HG03095 (cell line): Measurements from ENCODE around the gene EIF2D.
"Not testable (repeated sequence)": the region's sequence is repeated elsewhere in the genome, so short reads cannot be mapped to it uniquely, and the experiment has no call there.

Experiments
- ATAC-seq: cut with Tn5 transposase; IDR thresholded peaks from one replicate; pipeline ENCODE4 v1.9.1; 2021; ENCODE audit warnings: moderate library complexity; ENCODE audit not compliant: unreplicated experiment

The EIF2D gene

DNA sequence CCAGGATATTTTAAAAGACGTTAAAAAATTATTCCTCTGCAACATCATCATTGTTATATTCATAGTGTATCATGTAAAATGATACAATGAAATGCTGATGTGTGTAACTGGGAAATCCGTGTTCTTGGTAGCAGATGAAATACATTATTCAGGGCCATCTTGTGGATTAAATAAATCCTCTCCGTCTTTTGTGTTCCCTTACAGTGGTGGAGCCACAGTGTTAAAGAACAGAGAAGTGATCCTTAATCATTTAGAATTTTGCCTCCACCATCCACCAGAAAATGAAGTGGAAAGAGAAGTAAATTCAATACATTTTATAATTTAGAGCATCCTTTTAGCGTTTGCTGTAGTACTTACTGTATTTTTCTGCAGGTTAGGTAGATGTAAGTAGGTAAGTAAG, 24.4 kb upstream of the EIF2D start:
- no peak for ATAC-seq

DNA sequence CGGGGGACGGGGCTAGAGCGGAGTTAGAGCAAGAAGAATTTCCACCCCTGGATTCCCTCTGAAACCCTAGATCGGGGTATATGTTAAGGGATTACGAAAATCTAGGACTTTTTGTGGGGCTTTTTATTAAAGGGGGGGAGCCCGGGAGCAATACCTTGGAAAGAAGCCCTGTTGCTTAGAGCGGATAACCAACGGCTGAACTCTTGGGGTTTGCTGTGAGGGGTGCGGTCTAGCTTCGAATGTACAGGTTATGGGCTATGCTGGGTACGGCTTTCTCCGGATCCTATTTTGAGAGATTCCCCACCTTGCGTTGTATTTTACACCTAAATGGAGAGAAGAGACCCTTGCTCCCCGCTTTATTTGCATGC, 23.7 kb upstream of the EIF2D start:
- no peak for ATAC-seq

DNA sequence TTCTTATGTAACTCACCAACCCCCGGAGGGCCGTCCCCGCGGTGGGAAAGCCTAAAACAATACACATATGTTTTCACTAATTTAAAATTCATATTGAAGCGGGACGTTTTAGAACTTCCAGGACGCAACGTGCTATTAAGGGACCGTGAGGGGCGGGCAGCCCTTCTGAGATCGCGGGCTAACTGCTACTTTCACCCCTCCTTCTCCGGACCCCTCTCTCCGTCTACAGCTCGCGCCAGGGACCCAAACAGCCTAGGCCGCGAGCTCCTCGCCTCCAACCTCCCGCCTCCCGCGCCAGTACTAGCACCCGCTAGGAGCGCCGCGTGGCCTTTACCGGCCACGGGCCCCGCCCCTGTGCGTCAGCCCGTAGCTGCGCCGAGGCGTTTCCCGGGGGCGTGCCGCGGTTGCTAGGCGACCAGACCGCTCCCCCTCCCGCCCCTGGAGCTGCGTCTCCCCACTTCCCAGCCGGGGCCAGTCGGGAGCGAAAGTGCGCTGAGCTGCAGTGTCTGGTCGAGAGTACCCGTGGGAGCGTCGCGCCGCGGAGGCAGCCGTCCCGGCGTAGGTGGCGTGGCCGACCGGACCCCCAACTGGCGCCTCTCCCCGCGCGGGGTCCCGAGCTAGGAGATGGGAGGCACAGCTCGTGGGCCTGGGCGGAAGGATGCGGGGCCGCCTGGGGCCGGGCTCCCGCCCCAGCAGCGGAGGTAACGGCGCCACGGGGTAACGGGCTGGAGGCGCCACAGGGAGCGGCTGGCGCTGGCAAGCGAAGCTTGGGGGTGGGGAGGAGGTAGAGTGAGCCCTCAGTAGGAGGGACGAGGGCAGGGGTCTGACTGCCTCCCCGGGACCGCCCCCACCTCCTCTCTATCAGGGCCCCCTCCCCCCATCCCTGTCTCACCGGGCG, 23.1 kb upstream of the EIF2D start, which contains the start of gene DYRK3:
Gene DYRK3 (plus strand): TSS at position 457 of the 898 bp plus-strand sequence. CDS start 168 bp downstream, at position 625.
- ATAC-seq, result peak; percentile 88

DNA sequence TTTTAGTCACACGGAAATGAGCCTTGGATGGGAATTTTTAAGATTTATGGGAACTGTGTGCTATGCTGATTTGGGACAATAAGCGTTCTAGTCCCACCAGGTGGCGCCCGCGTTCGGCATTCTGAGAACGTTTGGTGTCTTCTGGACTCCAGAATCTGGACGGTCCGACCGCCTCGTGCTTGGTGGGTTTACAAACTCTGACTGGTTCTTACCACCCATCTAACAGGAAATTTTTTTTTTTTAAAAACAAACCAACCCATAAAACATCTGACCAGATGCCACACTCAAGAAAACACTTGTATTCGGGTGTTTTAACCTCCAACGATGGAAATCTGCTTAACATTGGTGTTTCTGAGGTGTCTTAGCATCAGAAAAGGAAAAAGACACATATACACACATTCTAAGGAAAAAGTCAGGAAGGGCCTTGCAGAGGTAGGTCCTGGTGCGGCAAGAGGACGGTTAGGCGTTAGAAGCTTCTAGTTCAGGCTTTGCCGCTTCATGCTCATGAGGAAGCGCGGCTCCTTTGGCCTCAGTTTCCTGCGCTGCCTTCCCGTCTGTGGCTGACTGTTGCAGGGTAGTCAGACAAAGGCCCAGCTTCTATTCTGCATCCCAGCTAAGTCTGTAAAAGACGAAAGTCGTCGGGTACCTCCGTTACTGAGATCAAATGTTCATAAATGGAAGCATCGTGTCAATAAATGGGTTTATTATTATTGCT, 22.3 kb upstream of the EIF2D start:
- ATAC-seq, result no peak

DNA sequence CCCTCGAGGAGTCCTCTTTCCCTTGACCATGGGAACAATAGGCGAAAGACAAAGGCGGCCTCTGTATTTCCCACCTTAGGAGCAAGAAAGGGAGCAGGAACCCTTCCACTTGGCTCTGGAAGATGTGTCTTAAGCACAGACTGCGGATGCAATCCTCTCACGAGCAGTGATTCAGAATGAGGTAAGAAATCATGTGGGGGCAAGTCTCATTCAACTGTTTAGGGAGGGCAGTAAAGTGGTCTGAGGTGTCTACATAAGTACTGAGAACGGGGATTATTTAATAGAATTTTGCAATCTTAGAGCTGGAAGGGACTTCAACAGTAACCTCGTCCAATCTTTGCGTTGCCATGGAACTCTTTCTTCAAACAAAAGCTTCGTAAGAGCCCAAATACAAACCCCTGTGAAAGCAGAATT, 21.4 kb upstream of the EIF2D start:
- no peak for ATAC-seq

DNA sequence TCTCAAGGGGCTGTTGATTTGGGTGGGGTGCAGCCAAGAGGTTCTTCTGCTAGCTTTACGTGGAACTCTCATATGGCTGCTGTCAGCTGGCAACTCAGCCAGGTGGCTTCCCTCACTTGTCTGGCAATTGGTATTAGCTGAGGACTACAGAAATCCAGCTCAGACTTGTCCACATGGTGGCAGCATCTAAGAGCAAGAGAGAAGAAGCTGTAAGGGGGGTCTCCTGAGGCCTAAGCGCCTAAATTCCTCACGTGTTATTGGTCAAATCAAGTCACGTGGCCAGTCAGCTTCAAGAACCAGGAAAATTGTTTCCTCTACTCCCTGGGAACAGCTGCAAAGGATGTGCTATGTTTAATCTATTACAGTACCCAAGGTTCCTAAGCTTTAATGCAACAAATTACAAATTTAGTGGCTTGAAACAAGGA, 18.8 kb upstream of the EIF2D start:
- ATAC-seq, result no peak

DNA sequence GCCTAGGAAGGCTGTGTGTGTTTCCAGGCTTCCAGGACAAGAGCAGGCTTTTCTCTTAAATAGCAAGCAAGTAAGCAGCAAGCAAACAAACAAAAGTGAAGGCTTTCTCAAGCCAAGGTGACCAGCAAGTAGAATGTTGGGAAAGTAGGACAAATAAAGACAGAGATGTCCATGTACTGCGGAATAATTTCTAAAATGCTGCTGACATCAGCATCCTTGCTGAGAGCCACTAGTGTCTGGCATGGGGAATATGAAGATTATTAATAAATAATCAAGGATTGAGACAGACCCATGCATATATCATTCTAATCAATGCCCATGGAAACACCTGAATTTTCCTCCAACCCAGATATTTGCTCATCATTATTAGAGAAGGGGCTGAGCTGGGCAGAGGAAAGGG, 16.7 kb upstream of the EIF2D start:
- no peak for ATAC-seq

DNA sequence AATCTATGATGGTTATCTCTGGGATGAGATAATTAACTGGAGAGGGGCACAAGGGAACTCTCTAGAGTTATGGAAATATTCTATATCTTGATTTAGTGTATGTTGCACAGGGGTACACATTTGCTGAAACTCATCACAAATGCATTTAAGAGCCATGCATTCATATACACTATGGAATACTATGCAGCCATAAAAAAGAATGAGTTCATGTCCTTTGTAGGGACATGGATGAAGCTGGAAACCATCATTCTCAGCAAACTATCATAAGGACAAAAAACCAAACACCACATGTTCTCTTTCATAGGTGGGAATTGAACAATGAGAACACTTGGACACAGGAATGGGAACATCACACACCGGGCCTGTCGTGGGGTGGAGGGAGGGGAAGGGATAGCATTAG, 14.1 kb upstream of the EIF2D start:
- not testable (repeated sequence) for ATAC-seq

DNA sequence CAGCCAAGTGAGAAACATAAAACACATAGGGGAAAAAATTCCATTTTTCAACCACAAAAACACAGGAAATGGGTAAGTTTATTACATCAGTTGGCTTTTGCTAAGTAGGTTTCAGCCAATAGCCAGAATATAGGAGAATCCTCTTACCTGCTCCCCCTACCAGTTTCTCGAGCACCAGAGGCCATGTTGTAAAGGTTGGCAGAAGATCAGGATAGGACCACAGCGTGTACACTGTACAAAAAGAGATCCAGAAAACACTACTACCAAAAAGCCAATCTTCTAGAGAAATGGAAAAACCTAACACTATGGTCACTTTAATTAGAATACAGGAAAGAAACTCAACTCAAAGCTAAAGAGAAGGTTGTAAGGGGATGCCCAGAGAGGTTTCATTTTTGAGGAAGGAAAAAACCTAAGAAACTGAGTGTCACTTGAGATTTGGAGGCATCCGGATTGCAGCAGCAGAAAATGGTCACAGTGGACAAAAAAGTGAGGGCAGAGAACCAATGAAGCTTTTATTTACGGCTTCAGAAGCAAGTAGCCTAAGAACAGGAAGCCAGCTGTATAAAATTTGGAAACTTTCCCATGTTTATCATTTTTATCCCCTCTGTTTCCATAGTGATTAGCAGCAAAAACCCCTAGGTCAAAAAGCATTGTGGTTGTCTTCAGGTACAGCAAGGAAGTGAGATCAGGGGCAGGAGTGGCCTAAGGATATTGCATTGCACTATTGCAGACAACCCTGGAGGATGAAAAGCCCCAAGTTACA, 2.9 kb downstream of the EIF2D start:
- no peak for ATAC-seq

DNA sequence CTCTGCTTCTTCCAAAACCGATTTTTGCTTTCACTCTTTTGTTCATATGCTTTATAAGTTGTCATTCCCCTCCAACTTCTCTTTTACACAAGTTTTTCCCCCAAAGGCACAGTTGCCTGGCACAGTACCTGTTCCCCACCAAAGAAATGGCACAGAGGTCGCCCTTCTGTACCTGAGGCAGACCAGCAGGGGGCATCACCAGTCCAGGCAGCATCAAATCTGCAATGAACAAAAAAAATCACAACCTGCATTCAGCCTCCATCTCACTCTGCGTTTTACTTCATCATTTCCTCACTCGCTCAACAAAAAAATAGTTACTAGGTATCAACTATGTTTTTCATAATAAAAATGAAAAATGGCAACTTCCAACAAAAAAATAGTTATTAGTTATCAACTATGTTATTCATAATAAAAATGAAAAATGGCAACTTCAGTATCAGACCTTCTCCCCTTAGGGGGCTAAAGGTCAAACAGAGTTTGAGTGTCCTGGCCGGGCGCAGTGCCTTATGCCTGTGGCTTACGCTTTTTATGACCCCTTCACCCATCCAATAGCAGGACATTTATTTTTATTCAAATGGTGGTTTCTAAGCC, 4.1 kb downstream of the EIF2D start:
- ATAC-seq, result no peak

DNA sequence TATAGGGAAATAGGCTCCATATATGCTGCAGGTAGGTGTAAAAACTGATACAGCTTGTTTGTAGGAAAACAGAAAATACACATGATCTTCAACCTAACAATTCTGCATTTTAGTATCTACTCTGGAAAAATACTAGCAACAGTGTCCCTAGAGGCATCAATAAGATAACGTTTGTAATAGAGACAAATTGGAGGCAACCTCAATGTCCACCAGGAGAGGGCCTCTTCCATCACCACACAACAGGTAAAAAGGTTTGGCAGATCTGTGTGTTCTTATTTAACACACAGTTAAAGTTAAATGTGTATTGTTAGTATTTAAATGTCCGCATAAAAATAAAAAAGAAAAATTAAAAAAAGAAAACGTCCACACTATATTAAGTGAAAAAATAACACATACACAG, 5.4 kb downstream of the EIF2D start:
- ATAC-seq, result no peak

DNA sequence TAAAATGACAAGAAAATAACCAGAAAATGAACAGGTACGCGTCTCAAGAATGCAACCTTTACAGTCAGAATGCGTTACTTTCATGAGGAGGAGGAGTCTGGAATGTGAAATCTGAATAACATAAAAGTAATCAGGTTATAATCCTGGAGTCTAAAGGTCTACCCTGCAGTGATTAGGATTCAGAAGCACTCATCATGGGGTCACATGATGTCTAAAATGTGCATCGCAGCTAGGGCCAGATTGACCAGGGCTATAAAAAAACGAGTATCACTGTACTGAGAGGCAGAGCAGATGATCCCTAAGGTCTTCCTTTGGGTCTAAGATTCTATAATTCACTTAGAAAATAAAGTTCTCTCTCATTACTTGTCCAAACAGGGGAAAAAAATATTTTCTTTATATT, 7.4 kb downstream of the EIF2D start:
- no peak for ATAC-seq

DNA sequence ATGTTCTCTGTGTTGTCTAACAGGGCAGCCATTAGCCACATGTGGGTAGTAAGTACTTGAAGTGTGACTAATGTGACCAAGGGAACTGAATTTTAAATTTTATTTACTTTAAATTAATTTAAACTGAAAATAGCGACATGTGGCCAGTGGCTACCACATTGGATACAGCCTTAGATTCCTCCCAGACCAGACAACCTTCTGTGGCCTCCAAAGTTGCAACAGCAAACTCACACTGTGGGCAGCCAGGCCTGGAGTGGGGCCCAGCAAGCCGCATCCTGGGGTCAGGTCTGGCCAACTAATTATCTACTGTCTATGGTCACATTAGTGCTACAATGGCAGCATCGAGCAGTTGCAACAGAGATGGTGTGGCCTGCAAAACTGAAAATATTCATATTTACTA, 11.7 kb downstream of the EIF2D start:
- no peak for ATAC-seq

DNA sequence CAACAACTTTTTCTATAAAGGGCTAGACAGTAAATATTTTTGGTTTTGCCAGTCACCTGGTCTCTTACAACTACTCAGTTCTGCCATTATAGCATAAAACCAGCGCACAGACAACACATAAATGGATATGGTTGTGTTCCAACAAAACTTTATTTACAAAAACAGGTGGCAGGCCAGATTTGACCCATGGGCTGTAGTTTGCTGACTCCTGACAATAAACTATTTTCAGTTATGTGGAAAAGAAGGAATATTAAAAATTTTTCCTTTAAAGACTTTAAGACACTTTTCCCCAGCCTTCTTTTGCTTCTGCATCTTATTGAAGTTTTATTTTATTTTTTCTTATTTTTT, 16.0 kb downstream of the EIF2D start:
- ATAC-seq, result no peak

DNA sequence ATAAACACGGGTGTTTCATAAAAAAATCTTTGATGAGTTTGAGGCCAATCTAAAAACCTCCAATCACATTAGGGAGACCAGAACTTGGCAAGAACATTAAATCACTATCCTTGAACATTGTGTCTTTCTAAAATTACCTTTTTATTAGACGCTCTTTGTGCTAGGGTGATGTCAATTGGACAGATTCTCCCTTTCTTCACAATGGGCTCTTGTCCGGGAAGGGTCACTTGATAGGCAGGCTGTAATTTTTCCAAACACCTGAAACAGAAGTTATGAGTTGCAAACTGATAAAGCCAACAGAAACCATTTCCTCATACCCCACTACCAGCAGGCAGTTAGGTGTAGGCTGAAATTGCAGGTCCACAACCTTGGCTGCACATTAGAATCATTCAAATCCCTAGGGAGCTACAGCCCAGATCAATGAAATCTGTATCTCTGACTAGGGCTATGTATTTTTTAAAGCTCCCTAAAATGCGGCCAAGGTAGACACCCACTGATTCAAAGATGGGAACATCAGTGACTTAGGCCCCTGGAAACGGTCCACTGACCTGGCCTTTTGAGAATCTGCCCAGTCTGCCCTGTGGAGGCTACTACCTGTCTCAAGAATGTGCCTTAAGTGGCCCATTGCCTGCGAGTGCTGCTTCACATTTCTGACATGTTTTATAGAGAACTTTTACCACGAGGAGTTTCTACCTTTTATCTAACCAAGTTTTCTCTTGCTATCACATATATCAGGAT, 16.5 kb downstream of the EIF2D start:
- ATAC-seq, result no peak

DNA sequence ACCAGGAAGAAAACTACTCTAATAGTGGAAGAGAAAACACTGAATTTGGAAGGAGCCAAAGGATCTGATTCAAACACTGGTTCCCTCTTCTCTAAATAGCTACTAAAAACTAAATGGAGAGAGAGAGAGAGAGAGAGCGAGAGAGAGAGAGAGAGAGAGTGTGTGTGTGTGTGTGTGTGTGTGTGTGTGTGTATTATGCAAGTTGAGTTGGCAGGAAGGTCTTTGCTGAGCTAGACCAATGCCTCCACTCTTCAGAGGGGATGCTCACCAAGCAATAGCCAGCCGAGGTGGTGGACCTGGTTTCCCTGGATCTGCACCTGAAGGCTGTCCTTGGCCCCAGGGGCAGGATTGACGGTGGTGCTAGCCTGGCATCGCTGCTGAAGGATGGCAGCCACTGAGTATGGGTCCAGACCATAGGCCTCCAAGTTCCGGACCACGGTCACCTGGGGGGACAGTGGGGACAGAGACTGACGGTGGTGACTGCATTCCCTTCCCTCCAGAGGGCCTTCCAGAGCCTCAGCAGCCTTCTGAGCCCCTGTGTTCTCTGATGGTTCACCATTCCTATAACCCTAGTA, 18.8 kb downstream of the EIF2D start:
- ATAC-seq, result no peak

DNA sequence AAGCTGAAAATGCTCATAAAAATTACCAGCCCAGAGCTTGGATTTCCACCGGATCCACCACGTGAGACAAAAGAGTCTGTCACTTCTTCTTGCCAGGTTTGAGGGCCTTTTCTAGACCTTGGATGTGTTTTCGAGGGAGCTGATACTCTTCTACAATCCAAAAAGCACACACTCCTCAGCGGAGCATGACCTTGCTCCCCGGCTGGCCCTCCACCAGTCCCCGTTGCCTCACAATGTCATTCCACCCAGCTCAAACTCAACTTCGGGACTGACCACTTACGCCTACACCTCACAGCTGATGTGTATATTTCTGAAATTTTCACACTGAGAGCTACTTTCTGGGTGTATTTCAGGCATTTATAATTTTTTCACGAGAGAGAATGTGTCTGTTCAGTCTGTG, 20.6 kb downstream of the EIF2D start:
- ATAC-seq, result no peak

DNA sequence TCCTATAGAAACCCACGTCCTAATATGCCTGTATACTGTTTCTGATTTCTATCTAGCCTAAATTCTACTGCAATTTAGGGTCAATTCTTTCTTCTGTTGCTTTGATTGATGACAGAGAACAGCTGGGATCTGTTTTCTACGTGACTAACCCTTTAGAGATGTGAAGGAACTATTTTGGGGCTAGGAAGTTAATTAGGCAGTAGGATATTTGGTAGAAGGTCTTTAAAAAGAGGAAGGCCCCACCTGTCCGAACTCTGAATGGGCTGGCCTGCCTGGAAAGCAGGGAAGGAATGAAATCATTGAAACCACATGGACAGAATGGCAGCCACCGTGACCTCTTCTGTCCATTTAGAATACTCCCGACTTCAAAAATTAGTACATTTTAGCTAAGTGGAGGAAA, 21.0 kb downstream of the EIF2D start:
- ATAC-seq, result no peak

DNA sequence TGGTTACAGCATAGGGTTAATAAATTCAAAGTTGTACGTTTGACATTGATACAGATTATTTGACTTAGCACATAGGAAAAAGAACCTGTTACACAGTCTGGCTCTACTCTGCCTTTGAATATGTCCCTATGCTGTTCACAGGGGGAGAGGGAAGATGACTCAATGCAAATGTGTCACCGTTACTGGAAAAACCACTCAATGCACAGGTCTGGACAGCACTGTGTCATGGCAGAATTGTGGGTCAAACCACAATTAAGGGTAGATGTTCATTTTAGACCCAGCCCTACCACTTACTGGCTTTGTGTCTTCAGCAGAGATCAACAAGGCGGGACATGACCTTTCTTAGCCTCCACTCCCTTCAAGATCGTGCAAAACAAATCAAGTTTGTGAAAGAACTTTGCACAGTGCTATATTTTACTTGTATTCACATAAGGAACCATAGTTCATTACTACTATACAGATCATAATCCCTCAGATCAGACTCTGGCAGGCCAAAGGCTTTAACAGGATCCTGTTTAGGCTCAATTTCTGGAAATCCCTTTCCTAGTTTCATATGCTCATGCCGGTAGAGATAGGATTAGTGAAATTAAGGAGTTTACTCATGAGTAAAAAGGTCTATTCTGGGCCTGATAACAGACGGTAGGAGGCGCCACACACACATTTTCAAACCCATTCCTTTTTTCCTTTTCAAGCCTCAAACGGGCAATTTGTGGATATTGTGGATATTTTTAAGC, 22.1 kb downstream of the EIF2D start:
- peak; percentile 60 for ATAC-seq

DNA sequence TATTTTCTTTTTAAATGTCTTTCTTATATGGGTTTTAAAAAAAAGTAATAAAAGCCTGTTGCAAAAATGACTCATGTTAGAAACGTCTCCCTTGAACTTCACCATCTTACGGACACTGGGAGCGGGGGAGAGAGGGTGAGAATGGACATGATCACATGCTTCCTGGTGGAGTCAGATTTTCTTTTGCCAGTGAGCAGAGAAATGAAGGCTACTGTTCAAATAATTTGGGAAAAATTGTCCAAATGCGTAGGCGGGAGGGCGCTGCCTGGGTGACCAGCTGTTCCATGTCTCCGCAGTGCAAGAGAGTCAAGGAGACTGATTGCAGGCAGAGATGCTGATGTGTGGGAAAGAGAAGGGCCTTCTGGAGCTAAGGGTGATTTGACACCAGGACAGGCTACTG, 23.1 kb downstream of the EIF2D start:
- no peak for ATAC-seq
